ENCODE measurements around the gene HIRA. TPM values are rescaled to one million over a fixed set of nuclear protein-coding genes. Genes with fewer than 3 reads are reported as not detected.

Gene HIRA
- total RNA-seq, 3 donors from 2014 or later = 13.5 to 22.9 (median 18.4) TPM

DNA sequence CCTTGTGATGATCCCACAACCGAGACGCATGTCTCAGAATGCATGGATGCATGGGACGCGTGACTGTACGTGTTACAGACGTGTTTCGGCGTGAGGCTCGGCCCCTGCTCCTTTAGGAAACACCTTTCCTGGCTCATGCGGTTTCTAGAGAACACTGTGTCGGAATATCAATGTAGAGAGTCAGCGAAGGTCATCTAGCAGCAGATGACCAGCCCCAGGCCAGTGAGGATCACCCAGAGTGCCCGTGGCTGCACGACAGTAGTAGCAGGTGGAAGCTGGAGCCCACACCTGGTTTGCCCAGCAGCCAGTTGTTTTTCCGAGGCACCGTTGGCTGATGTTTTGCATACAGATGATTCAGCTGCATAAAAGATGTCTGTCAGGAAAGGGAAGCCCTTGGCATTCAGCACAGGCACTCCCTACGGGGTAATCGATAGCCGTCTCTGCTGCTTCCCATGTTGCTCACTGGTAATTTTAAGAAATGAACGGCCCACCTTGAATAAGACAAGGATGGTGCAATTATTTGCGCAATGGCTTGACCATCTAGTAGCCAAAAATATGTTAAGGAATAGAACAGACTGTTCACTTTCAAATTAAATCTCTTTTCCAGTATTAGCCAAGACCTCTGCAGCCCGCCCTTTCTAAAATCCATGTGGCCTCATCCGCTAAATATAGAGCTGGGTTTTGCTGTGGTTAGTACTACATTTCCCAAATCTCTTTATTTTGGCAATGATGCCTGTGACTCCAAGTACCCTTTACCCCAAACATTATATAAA, 138.9 kb downstream of the HIRA start:
- no peaks in the 10 kb centered on the region for H3K4me1 ChIP-seq
- no peaks in the 10 kb centered on the region for H3K9me3 ChIP-seq
- intact Hi-C loops (cut with DNase I; ENCODE audit: low total_unique reads) = no loop called here
- no peaks in the 10 kb centered on the region for H3K36me3 ChIP-seq
- H3K4me3 ChIP-seq = peak overlapping the region; percentile 78 to 90 (median 85)
- peak in 1 of 3 donors; percentile 19 for TF ChIP-seq POLR2AphosphoS5 (IDR thresholded peaks at IDR 0.05)
- TF ChIP-seq, protein P1, sequence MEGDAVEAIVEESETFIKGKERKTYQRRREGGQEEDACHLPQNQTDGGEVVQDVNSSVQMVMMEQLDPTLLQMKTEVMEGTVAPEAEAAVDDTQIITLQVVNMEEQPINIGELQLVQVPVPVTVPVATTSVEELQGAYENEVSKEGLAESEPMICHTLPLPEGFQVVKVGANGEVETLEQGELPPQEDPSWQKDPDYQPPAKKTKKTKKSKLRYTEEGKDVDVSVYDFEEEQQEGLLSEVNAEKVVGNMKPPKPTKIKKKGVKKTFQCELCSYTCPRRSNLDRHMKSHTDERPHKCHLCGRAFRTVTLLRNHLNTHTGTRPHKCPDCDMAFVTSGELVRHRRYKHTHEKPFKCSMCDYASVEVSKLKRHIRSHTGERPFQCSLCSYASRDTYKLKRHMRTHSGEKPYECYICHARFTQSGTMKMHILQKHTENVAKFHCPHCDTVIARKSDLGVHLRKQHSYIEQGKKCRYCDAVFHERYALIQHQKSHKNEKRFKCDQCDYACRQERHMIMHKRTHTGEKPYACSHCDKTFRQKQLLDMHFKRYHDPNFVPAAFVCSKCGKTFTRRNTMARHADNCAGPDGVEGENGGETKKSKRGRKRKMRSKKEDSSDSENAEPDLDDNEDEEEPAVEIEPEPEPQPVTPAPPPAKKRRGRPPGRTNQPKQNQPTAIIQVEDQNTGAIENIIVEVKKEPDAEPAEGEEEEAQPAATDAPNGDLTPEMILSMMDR (IDR thresholded peaks at IDR 0.05) = no peak
- no peak for DNase-seq (ENCODE audit: low spot score in 2 of 2)
- no peaks in the 10 kb centered on the region for H3K27me3 ChIP-seq
- peak overlapping the region; percentile 80 to 81 for H3K27ac ChIP-seq

DNA sequence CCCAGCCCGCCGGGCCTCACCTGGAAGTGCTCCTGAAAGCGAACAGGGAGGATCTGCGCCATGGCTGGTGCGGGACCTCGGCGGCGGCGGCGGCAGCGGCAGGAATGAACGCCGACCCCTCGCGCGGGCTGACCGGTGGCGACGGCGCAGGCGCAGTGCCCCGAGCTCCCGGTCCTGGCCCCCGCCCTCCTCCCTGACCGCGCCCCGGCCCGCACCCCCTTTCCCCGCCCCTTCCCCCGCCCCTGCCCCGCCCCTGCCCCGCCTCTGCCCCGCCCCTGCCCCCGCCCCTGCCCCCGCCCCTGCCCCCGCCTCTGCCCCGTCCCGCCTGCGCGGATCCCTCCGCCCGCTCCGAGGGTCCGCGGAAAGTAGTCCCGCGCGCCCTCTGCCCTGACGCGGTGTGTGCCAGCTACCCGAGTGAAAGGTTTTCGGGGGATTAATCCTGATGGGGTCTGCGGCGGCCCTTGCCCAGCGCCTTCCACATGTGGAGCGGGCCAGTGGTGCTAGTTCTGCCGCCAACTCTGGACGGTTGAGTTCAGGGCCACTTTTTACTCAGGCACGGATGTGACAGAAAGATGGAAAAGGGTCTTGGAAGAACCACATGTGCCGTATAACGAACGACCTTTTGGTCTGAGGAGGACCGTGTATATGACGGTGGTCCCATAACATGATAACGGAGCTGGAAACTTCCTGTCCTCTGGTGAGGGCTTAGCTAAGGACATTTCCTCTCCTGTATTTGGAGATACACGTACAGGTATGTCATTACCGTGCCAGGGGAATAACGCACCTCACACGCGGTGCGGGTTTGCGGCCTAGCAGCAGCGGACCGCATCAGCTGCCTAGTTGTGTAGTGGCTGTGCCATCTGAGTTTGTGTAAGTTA, 139.7 kb downstream of the HIRA start, which contains the start of gene CLTCL1:
Gene CLTCL1, minus strand, starts transcription at position 140 of the 878 bp plus-strand sequence. Its CDS starts 78 bp downstream, at position 62.
- Histone ChIP-seq H3K27me3 (no peaks in the 10 kb centered on the region), H3K27ac (peak within 1 kb of the TSS; percentile 80 to 81), H3K9me3 (no peaks in the 10 kb centered on the region), H3K4me3 (peak within 1 kb of the TSS; percentile 78 to 90 (median 85)), H3K4me1 (no peaks in the 10 kb centered on the region), H3K36me3 (no peaks in the 10 kb centered on the region)
- TF ChIP-seq POLR2A (IDR thresholded peaks at IDR 0.05) (peak; percentile 14), POLR2AphosphoS5 (IDR thresholded peaks at IDR 0.05) (peak in 2 of 3 donors; percentile 34 to 36)
- TF ChIP-seq, protein P1 (IDR thresholded peaks at IDR 0.05) = no peak
- intact Hi-C loops (cut with DNase I; ENCODE audit: low total_unique reads) = no loop called here
- DNase-seq (ENCODE audit: low spot score in 2 of 2) = peak; percentile 41 to 82

DNA sequence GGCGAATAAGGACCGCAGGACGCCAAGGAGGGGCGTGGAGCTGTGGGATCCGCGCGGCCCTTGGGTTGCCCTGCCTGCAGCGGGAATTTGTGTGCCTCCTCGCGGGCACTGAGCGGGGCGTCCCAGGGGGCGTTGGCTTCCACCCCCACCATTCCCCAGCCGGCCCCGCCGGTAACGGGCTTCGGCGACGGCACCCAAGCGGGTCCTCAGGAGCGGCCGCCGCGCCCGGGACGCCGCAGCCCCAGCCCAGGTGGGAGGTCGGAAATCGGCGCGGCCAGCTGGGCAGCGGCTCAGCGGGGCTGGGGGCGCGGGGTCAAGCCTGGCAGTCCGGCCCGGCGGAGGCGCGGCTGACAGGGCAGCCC, 140.3 kb downstream of the HIRA start:
- H3K4me1 ChIP-seq = no peaks in the 10 kb centered on the region
- DNase-seq (ENCODE audit: low spot score in 2 of 2) = no peak
- no peaks in the 10 kb centered on the region for H3K36me3 ChIP-seq
- no peaks in the 10 kb centered on the region for H3K9me3 ChIP-seq
- H3K27ac ChIP-seq = peak overlapping the region in 1 of 2 donors; percentile 69
- intact Hi-C loops (cut with DNase I; ENCODE audit: low total_unique reads) = no loop called here
- peak overlapping the region; percentile 78 to 90 (median 85) for H3K4me3 ChIP-seq
- TF ChIP-seq, protein P1 (IDR thresholded peaks at IDR 0.05) = no peak
- TF ChIP-seq POLR2AphosphoS5 (IDR thresholded peaks at IDR 0.05) = no peak
- TF ChIP-seq POLR2A (IDR thresholded peaks at IDR 0.05) = no peak
- no peaks in the 10 kb centered on the region for H3K27me3 ChIP-seq

DNA sequence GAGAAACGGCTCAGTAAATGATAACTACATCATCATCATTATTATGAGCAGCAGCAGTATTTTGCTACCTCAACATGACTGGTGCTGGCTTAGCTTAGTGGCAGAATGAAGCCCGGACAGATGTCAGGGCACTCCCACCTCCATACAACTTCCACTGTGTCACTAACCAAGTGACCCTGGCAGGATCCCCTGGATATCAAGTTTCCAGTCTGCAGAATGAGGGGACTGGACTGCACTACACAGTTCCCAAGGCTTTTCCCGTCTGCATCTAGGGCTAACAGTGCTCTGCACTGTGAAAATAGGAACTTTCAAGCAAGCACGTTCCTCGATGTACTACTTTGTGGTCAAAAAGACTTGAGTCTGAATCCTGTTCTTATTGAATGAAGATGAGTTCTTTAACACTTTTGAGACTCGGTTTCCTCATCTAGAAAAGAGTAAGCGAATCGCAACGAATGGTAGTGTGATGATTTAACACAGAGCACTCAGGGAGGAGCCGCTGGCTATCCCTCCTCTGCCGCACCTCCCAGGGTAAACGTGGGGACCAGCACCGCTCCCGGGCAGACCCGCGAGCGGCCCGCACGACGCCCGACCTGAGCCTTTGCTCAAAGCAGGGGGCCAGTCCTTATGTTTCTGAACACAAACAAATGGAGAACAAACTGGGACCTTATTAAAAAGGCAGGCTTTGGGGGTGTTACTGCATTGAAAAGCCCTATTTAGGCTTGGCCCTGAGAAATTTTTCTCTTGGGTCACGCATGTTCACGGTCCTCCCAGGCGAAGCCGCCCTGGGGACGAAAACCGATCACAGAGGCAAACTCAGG, 140.9 kb downstream of the HIRA start:
- H3K9me3 ChIP-seq = no peaks in the 10 kb centered on the region
- TF ChIP-seq POLR2AphosphoS5 (IDR thresholded peaks at IDR 0.05) (no peak), POLR2A (IDR thresholded peaks at IDR 0.05) (no peak)
- TF ChIP-seq, protein P1 (IDR thresholded peaks at IDR 0.05) = no peak
- no peaks in the 10 kb centered on the region for H3K4me1 ChIP-seq
- no peaks in the 10 kb centered on the region for H3K27me3 ChIP-seq
- peak overlapping the region; percentile 78 to 90 (median 85) for H3K4me3 ChIP-seq
- intact Hi-C loops (cut with DNase I; ENCODE audit: low total_unique reads) = no loop called here
- DNase-seq (ENCODE audit: low spot score in 2 of 2) = no peak
- H3K36me3 ChIP-seq = no peaks in the 10 kb centered on the region
- H3K27ac ChIP-seq = no peak overlapping the region
